OCI-LY7 (cell line): Measurements from ENCODE around the gene SLC1A7.

Experiments used
- CTCF ChIP-seq: fragments of 200-600 bp; sonication (generic); conservative IDR thresholded peaks from 2 replicates; pipeline ENCODE4 v1.5.1; 2014; ENCODE audit warnings: mild to moderate bottlenecking, antibody characterized with exemption, low read length, moderate library complexity, mixed read lengths
- EZH2phosphoT487 ChIP-seq: fragments of 200-600 bp; sonication (generic); IDR thresholded peaks from 2 replicates; pipeline ENCODE4 v1.6.1; 2018; ENCODE audit warnings: low read depth, borderline replicate concordance, mild to moderate bottlenecking, mixed run types, antibody characterized with exemption, low read length, moderate library complexity, mixed read lengths

GRCh38 chr1:53155534-53155933 is 13.1 kb upstream of the SLC1A7 start:
- TF ChIP-seq EZH2phosphoT487 (no peak), CTCF (no peak)
